WTC11 (cell line): ENCODE results near the gene ABCG4. TPM values are rescaled to one million over a fixed set of nuclear protein-coding genes. Genes with fewer than 3 reads are reported as not detected.

Experiments
- ATAC-seq: fragments of 200-7000 bp; cut with Tn5 transposase; 2 replicates; pipeline ENCODE4 v1.10.0; 2021; ENCODE audit warnings: mild to moderate bottlenecking, moderate library complexity
- CTCF ChIA-PET: fragments of 300-600 bp; sonication (Branson Sonifier 250); formaldehyde crosslinking; loops from one replicate; lab custom pipeline; 2021; ENCODE audit warnings: antibody characterized with exemption; lab: Charles Lee
- POLR2A ChIA-PET: fragments of 350-600 bp; sonication (Branson Sonifier 250); formaldehyde crosslinking; loops from one replicate; lab custom pipeline; 2021; ENCODE audit warnings: antibody characterized with exemption; lab: Charles Lee
- DNase-seq: peaks from one replicate; pipeline ENCODE4 v3.0.0; 2021; ENCODE audit warnings: low spot score
- H3K27ac Mint-ChIP-seq: 2 replicates; pipeline ENCODE4 v1.8.0; 2021; ENCODE audit warnings: mixed read lengths
- H3K27me3 Mint-ChIP-seq: 2 replicates; pipeline ENCODE4 v1.8.0; 2021; ENCODE audit warnings: low read depth, mild to moderate bottlenecking, moderate library complexity, mixed read lengths
- H3K36me3 Mint-ChIP-seq: 2 replicates; pipeline ENCODE4 v1.8.0; 2021; ENCODE audit warnings: mixed read lengths
- H3K4me1 Mint-ChIP-seq: 2 replicates; pipeline ENCODE4 v1.8.0; 2022; ENCODE audit warnings: mixed read lengths
- H3K4me3 Mint-ChIP-seq: 2 replicates; pipeline ENCODE4 v1.8.0; 2021; ENCODE audit warnings: mild to moderate bottlenecking, moderate library complexity, mixed read lengths
- H3K9me3 Mint-ChIP-seq: 2 replicates; pipeline ENCODE4 v1.8.0; 2021; ENCODE audit warnings: mixed read lengths
- AFF4 ChIP-seq: sonication (generic); formaldehyde crosslinking; IDR thresholded peaks from 2 replicates; pipeline ENCODE4 v1.8.1; 2023; ENCODE audit warnings: mild to moderate bottlenecking, missing genetic modification reagents, borderline replicate concordance
- AR ChIP-seq: fragments of 250-450 bp; sonication (Bioruptor Pico); IDR thresholded peaks from 2 replicates; pipeline ENCODE4 v1.9.0; 2021; ENCODE audit warnings: mild to moderate bottlenecking
- ATF2 ChIP-seq: sonication (generic); formaldehyde crosslinking; IDR thresholded peaks from 2 replicates; pipeline ENCODE4 v1.8.1; 2022; ENCODE audit warnings: low read depth, missing genetic modification reagents, borderline replicate concordance
- CDX4 ChIP-seq: fragments of 250-450 bp; sonication (Bioruptor Pico); IDR thresholded peaks from 2 replicates; pipeline ENCODE4 v1.9.0; 2021; ENCODE audit warnings: moderate library complexity, mild to moderate bottlenecking, inconsistent platforms, borderline replicate concordance
- FOXK1 ChIP-seq: sonication (generic); formaldehyde crosslinking; IDR thresholded peaks from 2 replicates; pipeline ENCODE4 v1.8.0; 2022; ENCODE audit warnings: mild to moderate bottlenecking, moderate library complexity, missing genetic modification reagents
- FOXP4 ChIP-seq: sonication (generic); formaldehyde crosslinking; IDR thresholded peaks from 2 replicates; pipeline ENCODE4 v1.8.0; 2022; ENCODE audit warnings: mild to moderate bottlenecking, missing genetic modification reagents
- JAZF1 ChIP-seq: fragments of 250-450 bp; sonication (Bioruptor Pico); IDR thresholded peaks from 2 replicates; pipeline ENCODE4 v1.9.0; 2021; ENCODE audit warnings: moderate library complexity, mild to moderate bottlenecking, inconsistent platforms
- MLX ChIP-seq: sonication (generic); formaldehyde crosslinking; IDR thresholded peaks from 2 replicates; pipeline ENCODE4 v1.8.1; 2023; ENCODE audit warnings: mild to moderate bottlenecking, missing genetic modification reagents, moderate library complexity
- MXD4 ChIP-seq: fragments of 250-450 bp; sonication (Bioruptor Pico); IDR thresholded peaks from 2 replicates; pipeline ENCODE4 v1.8.0; 2021; ENCODE audit warnings: mild to moderate bottlenecking, moderate library complexity, borderline replicate concordance
- NFATC4 ChIP-seq: fragments of 250-450 bp; sonication (Bioruptor Pico); IDR thresholded peaks from 2 replicates; pipeline ENCODE4 v1.9.0; 2021; ENCODE audit warnings: mild to moderate bottlenecking
- NFE2L1 ChIP-seq: sonication (generic); formaldehyde crosslinking; IDR thresholded peaks from 2 replicates; pipeline ENCODE4 v1.8.1; 2023; ENCODE audit warnings: missing genetic modification reagents
- STAT6 ChIP-seq: sonication (generic); formaldehyde crosslinking; conservative IDR thresholded peaks from 2 replicates; pipeline ENCODE4 v1.8.1; 2023; ENCODE audit warnings: mild to moderate bottlenecking, low read depth, missing genetic modification reagents, moderate library complexity
- TP53 ChIP-seq: sonication (generic); formaldehyde crosslinking; IDR thresholded peaks from 2 replicates; pipeline ENCODE4 v1.8.1; 2023; ENCODE audit warnings: mild to moderate bottlenecking, missing genetic modification reagents
- USF2 ChIP-seq: sonication (generic); formaldehyde crosslinking; IDR thresholded peaks from 2 replicates; pipeline ENCODE4 v1.8.1; 2023; ENCODE audit warnings: mild to moderate bottlenecking, missing genetic modification reagents, moderate library complexity
- ZMAT4 ChIP-seq: fragments of 250-450 bp; sonication (Bioruptor Pico); IDR thresholded peaks from 2 replicates; pipeline ENCODE4 v1.9.0; 2021; ENCODE audit warnings: mild to moderate bottlenecking
- ZNF138 ChIP-seq: sonication (generic); formaldehyde crosslinking; conservative IDR thresholded peaks from 2 replicates; pipeline ENCODE4 v1.8.1; 2022; ENCODE audit warnings: mild to moderate bottlenecking, moderate library complexity, missing genetic modification reagents
- ZNF219 ChIP-seq: sonication (generic); formaldehyde crosslinking; IDR thresholded peaks from 2 replicates; pipeline ENCODE4 v1.8.0; 2023; ENCODE audit warnings: missing genetic modification reagents, mild to moderate bottlenecking, borderline replicate concordance
- ZNF396 ChIP-seq: fragments of 250-450 bp; sonication (Bioruptor Pico); IDR thresholded peaks from 2 replicates; pipeline ENCODE4 v1.8.0; 2021; ENCODE audit warnings: mild to moderate bottlenecking, moderate library complexity, borderline replicate concordance
- total RNA-seq: library from RNA; stranded (reverse); gene quantifications from 3 replicates; pipeline ENCODE4 v1.2.3, GENCODE V29; 2021

Gene ABCG4
- total RNA-seq, 1 experiment from 2014 or later = 4.4 TPM

- Mint-ChIP-seq H3K4me3 (peak overlapping the region; percentile 46), H3K36me3 (peaks cover 3% of the 10 kb centered on the region), H3K9me3 (no peaks in the 10 kb centered on the region), H3K27ac (peak overlapping the region; percentile 90), H3K27me3 (peaks cover 10% of the 10 kb centered on the region), H3K4me1 (peaks cover 39% of the 10 kb centered on the region)
- DNase-seq = no peak
- ChIA-PET CTCF (no interaction called here), POLR2A (no interaction called here)
- TF ChIP-seq STAT6 (CRISPR knock-in tag) = no peak
- no peak for TF ChIP-seq ATF2
- TF ChIP-seq NFATC4 (CRISPR knock-in tag) = no peak
- no peak for TF ChIP-seq MLX (CRISPR knock-in tag)
- no peak for TF ChIP-seq NFE2L1 (CRISPR knock-in tag)
- TF ChIP-seq CDX4 (CRISPR knock-in tag) = no peak
- TF ChIP-seq AFF4 = no peak
- no peak for TF ChIP-seq ZNF219 (CRISPR knock-in tag)
- TF ChIP-seq ZNF138 = no peak
- no peak for TF ChIP-seq AR (CRISPR knock-in tag)
- no peak for TF ChIP-seq MXD4 (CRISPR knock-in tag)
- no peak for TF ChIP-seq USF2
- no peak for TF ChIP-seq TP53 (CRISPR knock-in tag)
- TF ChIP-seq ZMAT4 (CRISPR knock-in tag) = no peak
- no peak for TF ChIP-seq FOXK1 (CRISPR knock-in tag)
- TF ChIP-seq ZNF396 (CRISPR knock-in tag) = no peak
- no peak for TF ChIP-seq JAZF1 (CRISPR knock-in tag)
- no peak for TF ChIP-seq FOXP4 (CRISPR knock-in tag)
- ATAC-seq = no peak
These were observed 45.1 kb upstream of the ABCG4 start for GRCh38 chr11:119103793-119104192.
